Astrocyte of the spinal cord (primary cell): ENCODE measurements around the gene TRMT44.

Source experiments
- DNase-seq: peaks from one replicate; pipeline ENCODE4 v3.0.0; 2011; ENCODE audit warnings: low read depth, low spot score
- H3K4me3 ChIP-seq: 2 replicates; pipeline ENCODE4 v1.5.1; 2011; ENCODE audit warnings: low read depth, mild to moderate bottlenecking, low read length, moderate library complexity
- CTCF ChIP-seq: IDR thresholded peaks from 2 replicates; pipeline ENCODE4 v1.5.1; 2012; ENCODE audit warnings: low read depth, mild to moderate bottlenecking, low read length, inconsistent platforms
- in situ Hi-C: cut with HindIII; loops from 2 replicates; pipeline ENCODE4 v1.10.0; 2017; ENCODE audit warnings: low sequenced_read_pairs

TRMT44 gene

GRCh38 chr4:8401665-8402064 lies 38.9 kb upstream of the TRMT44 start:
- H3K4me3 ChIP-seq = no peak overlapping the region
- in situ Hi-C loops = no loop called here
- TF ChIP-seq CTCF = no peak
- DNase-seq = no peak

DNA sequence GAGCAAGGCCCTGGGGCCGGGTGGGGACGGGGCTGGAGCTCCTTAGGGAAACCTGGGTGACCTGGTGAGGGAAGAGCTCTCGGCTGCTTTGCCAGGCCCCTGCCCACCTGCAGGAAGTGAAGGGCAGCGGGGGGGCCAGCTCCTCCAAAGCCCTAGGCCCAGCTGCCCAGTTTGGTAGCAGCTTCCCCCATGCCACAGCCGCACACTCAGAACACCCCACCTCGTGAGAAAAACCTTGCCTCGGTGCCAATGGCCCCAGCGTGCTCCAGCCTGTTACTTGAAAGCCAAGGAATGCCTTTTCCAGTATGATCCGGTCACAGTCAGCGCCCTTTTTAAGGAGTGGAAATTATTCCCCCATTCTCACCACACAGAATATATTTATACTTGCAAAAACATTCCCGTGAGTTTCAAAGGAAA lies 38.4 kb upstream of the TRMT44 start:
- no peak overlapping the region for H3K4me3 ChIP-seq
- DNase-seq = no peak
- in situ Hi-C loops = no loop called here
- no peak for TF ChIP-seq CTCF

- in situ Hi-C loops = no loop called here
- no peak for TF ChIP-seq CTCF
- H3K4me3 ChIP-seq = no peak overlapping the region
- DNase-seq = no peak
These were observed 37.9 kb upstream of the TRMT44 start for GRCh38 chr4:8402640-8403039.

GRCh38 chr4:8403173-8403753 lies 37.3 kb upstream of the TRMT44 start:
- H3K4me3 ChIP-seq = no peak overlapping the region
- peak; percentile 74 for DNase-seq
- TF ChIP-seq CTCF = peak; percentile 94
- in situ Hi-C loops = no loop called here

DNA sequence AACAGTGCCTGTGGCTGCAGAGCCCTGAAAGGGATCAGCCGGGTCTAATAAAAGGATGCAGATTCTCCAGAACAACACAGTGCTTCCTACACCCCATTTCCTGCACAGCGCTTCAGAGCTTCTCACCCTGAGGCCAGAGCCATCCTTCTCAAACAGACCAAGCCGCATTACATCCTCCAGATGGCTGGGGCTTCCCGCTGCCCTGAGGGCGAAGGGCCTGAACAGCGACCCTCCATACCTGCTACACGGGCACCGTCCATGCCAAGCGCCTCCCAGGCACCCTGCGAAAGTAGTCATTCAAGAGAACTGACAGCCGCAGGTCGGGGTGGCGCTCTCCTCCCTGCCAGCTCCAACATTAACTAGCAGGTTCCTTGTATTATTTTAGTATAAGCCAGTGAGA lies 36.6 kb upstream of the TRMT44 start:
- no peak for DNase-seq
- no peak for TF ChIP-seq CTCF
- in situ Hi-C loops = no loop called here
- no peak overlapping the region for H3K4me3 ChIP-seq

DNA sequence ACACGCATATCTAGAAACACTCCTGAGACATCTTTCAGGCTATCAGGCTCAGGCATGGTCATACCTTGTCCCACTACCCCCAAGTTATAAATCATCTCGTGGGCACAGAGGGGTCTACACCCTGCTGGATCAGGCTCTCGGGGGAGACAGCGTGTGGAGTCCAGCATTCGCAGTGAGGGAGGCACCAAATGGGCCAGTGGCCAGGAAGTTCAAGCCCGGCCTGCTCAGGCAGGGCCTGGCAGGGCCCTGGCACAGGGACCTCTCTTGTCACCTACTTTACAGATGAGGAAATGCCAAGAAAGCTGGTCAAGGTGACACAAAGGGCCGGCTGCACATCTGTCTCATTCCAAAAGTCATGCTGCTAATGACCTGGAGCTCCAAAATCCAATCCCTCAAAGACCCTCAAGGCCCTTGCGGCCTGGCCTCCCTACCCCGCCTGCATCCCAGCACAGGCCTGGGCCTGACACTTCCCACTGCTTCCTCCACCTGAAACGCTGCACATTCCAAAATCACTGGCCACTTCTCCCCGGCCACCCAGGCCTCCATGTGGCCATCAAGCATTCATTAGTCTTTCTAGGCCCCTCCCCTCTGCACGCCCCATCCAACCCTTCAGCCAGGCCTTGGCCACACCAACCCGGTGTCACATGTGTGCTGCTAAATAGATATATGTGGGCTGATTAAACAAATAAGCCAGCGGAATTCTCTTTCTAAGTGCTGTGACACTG lies 35.6 kb upstream of the TRMT44 start:
- in situ Hi-C loops = no loop called here
- TF ChIP-seq CTCF = no peak

More for the DNA sequence above, 35.6 kb upstream of the TRMT44 start:
- no peak for DNase-seq
- H3K4me3 ChIP-seq = no peak overlapping the region
